ENCODE results near the gene ZNF845. TPM values are rescaled to one million over a fixed set of nuclear protein-coding genes. Genes with fewer than 3 reads are reported as not detected.
A peak's percentile ranks its signal among the peaks of the same experiment; 100 is the strongest.
"Not testable (repeated sequence)": the region's sequence is repeated elsewhere in the genome, so short reads cannot be mapped to it uniquely, and the experiment has no call there.

ZNF845 gene
- total RNA-seq, 1 donor from 2014 or later = 22.8 TPM

- H3K4me1 ChIP-seq = peaks cover 6% of the 10 kb centered on the region
- Mint-ChIP-seq H3K27me3 (ENCODE audit: insufficient read depth, low read depth) (no peaks in the 10 kb centered on the region), H3K4me3 (peak overlapping the region; percentile 89), H3K36me3 (peaks cover 8% of the 10 kb centered on the region), H3K4me1 (peaks cover 14% of the 10 kb centered on the region), H3K9me3 (peaks cover 16% of the 10 kb centered on the region), H3K27ac (peak overlapping the region; percentile 86)
- peak overlapping the region; percentile 97 for H3K4me2 ChIP-seq
- peaks cover 14% of the 10 kb centered on the region for H3F3A ChIP-seq (ENCODE audit: low read depth)
- H3K9me3 ChIP-seq (ENCODE audit: low read depth) = no peaks in the 10 kb centered on the region
- peak overlapping the region; percentile 89 for H2AFZ ChIP-seq (replicated peaks)
- TF ChIP-seq EZH2 (IDR thresholded peaks at IDR 0.05) = no peak
- TF ChIP-seq EZH2phosphoT487 (IDR thresholded peaks at IDR 0.05) = no peak
- no peak for TF ChIP-seq CTCF (IDR thresholded peaks at IDR 0.05)
- peaks cover 16% of the 10 kb centered on the region for H4K20me1 ChIP-seq (ENCODE audit: low read depth)
- H3K36me3 ChIP-seq = no peaks in the 10 kb centered on the region
- H3K27me3 ChIP-seq = no peaks in the 10 kb centered on the region
- H3K79me2 ChIP-seq (ENCODE audit: low read depth) = peaks cover 11% of the 10 kb centered on the region
- no peak overlapping the region for H3K9ac ChIP-seq
- peak overlapping the region; percentile 92 for H3K4me3 ChIP-seq
- H3K27ac ChIP-seq = no peak overlapping the region
- peak; percentile 81 for DNase-seq (ENCODE audit: low spot score)
Measured at GRCh38 chr19:53394522-53394973, 61.0 kb downstream of the ZNF845 start.

- no peaks in the 10 kb centered on the region for H3K27me3 Mint-ChIP-seq (ENCODE audit: insufficient read depth, low read depth)
- TF ChIP-seq EZH2 (IDR thresholded peaks at IDR 0.05) (no peak), CTCF (IDR thresholded peaks at IDR 0.05) (peak; percentile 48)
Measured at GRCh38 chr19:53394974-53395839, 61.7 kb downstream of the ZNF845 start, which contains the start of gene ZNF765. Gene ZNF765, plus strand, starts transcription at chr19:53395149. Its CDS starts 2,867 bp downstream, at chr19:53398016.

GRCh38 chr19:53395840-53396524 lies 62.4 kb downstream of the ZNF845 start:
- H3K4me3 Mint-ChIP-seq = peak overlapping the region; percentile 89
- H3K27ac Mint-ChIP-seq = not testable (repeated sequence)

More at GRCh38 chr19:53394974-53395839, 61.7 kb downstream of the ZNF845 start, which contains the start of gene ZNF765:
- H3K9me3 ChIP-seq (ENCODE audit: low read depth) = no peaks in the 10 kb centered on the region
- H3K27ac ChIP-seq = no peak within 1 kb of the TSS
- Mint-ChIP-seq H3K4me1 (peaks cover 14% of the 10 kb centered on the region), H3K27ac (peak within 1 kb of the TSS; percentile 86), H3K36me3 (peaks cover 12% of the 10 kb centered on the region), H3K4me3 (peak within 1 kb of the TSS; percentile 89), H3K9me3 (peaks cover 15% of the 10 kb centered on the region)
- H3K27me3 ChIP-seq = no peaks in the 10 kb centered on the region
- H2AFZ ChIP-seq (replicated peaks) = peak within 1 kb of the TSS; percentile 89
- H3F3A ChIP-seq (ENCODE audit: low read depth) = peaks cover 14% of the 10 kb centered on the region
- H3K36me3 ChIP-seq = no peaks in the 10 kb centered on the region
- peak within 1 kb of the TSS; percentile 92 for H3K4me3 ChIP-seq
- peak; percentile 98 for DNase-seq (ENCODE audit: low spot score)
- peaks cover 11% of the 10 kb centered on the region for H3K79me2 ChIP-seq (ENCODE audit: low read depth)
- peak within 1 kb of the TSS; percentile 97 for H3K4me2 ChIP-seq
- peaks cover 6% of the 10 kb centered on the region for H3K4me1 ChIP-seq
- peak within 1 kb of the TSS; percentile 48 for H3K9ac ChIP-seq
- H4K20me1 ChIP-seq (ENCODE audit: low read depth) = peaks cover 16% of the 10 kb centered on the region

More at GRCh38 chr19:53395840-53396524, 62.4 kb downstream of the ZNF845 start:
- not testable (repeated sequence) for H2AFZ ChIP-seq (replicated peaks); H3K27ac ChIP-seq; H3K27me3 ChIP-seq; H3K9me3 ChIP-seq (ENCODE audit: low read depth); H3K27me3 Mint-ChIP-seq (ENCODE audit: insufficient read depth, low read depth); H3K36me3 ChIP-seq; H3K4me1 ChIP-seq
- H3K79me2 ChIP-seq (ENCODE audit: low read depth) = peaks cover 11% of the 10 kb centered on the region
- DNase-seq (ENCODE audit: low spot score) = peak; percentile 20
- peaks cover 14% of the 10 kb centered on the region for H3F3A ChIP-seq (ENCODE audit: low read depth)
- peaks cover 12% of the 10 kb centered on the region for H3K9me3 Mint-ChIP-seq
- H3K36me3 Mint-ChIP-seq = peaks cover 17% of the 10 kb centered on the region
- H3K4me2 ChIP-seq = peak overlapping the region; percentile 97
- H3K4me1 Mint-ChIP-seq = peaks cover 14% of the 10 kb centered on the region
- H3K9ac ChIP-seq = peak overlapping the region; percentile 48
- peak overlapping the region; percentile 92 for H3K4me3 ChIP-seq
- peaks cover 16% of the 10 kb centered on the region for H4K20me1 ChIP-seq (ENCODE audit: low read depth)

Measured in neural progenitor cell (in vitro differentiated cells).